Measurements from ENCODE around the gene DGKH. TPM values are rescaled to one million over a fixed set of nuclear protein-coding genes. Genes with fewer than 3 reads are reported as not detected.
A peak's percentile ranks its signal among the peaks of the same experiment; 100 is the strongest.

Gene DGKH
- polyA plus RNA-seq, 1 donor from 2014 or later = 3.5 TPM

DNA sequence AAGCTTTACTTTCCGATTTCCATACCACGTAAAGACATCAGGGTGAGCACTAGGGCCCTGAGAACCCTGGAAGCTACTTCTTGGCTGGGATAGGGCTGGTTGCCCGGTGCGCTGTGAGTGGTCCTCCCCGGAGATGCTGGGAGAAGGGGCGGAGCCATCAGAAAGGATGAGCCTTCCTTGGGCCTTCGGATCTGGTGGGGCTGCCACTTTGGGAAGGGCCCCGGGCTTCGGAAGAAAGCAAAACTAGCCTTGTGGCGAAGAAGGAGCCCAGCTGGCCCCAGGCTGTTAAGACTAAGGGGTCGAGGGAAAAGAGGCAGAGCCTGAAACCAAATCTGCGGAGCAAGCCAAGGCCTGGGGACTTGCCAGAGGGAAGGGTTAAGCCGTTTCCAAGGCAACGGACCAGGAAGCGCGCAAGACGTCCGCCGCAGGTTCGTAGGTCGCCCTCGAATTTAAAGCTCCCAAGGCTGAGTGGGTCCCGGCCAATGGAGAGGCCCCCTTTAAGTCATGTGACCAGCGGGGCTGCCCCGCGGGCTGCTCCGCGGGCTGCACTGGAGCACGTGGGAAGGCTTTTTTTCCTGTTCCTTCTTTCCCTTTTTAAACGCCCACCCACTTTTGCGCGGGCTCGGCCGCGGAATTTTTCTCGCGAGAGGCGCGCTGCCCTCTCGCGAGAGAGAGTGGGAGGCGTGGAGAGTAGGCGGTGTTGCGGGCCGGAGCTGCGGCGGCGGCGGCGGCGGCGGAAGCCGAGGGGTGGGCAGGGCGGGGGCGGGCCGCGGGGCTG, 223.1 kb downstream of the DGKH start:
- TF ChIP-seq RAD21 (conservative IDR thresholded peaks at IDR 0.05) (peak; percentile 39), MXI1 (conservative IDR thresholded peaks at IDR 0.05; ENCODE audit: poor library complexity, severe bottlenecking) (peak; percentile 98), EP300 (conservative IDR thresholded peaks at IDR 0.05; ENCODE audit: poor library complexity, severe bottlenecking) (peak; percentile 71), EZH2 (IDR thresholded peaks at IDR 0.05; ENCODE audit: borderline replicate concordance, insufficient read depth, low read length, poor library complexity, severe bottlenecking) (no peak), CTCF (IDR thresholded peaks at IDR 0.05; ENCODE audit: poor library complexity, severe bottlenecking) (peak; percentile 9), POLR2AphosphoS5 (IDR thresholded peaks at IDR 0.05) (peak; percentile 68)
- TF ChIP-seq, protein P1, sequence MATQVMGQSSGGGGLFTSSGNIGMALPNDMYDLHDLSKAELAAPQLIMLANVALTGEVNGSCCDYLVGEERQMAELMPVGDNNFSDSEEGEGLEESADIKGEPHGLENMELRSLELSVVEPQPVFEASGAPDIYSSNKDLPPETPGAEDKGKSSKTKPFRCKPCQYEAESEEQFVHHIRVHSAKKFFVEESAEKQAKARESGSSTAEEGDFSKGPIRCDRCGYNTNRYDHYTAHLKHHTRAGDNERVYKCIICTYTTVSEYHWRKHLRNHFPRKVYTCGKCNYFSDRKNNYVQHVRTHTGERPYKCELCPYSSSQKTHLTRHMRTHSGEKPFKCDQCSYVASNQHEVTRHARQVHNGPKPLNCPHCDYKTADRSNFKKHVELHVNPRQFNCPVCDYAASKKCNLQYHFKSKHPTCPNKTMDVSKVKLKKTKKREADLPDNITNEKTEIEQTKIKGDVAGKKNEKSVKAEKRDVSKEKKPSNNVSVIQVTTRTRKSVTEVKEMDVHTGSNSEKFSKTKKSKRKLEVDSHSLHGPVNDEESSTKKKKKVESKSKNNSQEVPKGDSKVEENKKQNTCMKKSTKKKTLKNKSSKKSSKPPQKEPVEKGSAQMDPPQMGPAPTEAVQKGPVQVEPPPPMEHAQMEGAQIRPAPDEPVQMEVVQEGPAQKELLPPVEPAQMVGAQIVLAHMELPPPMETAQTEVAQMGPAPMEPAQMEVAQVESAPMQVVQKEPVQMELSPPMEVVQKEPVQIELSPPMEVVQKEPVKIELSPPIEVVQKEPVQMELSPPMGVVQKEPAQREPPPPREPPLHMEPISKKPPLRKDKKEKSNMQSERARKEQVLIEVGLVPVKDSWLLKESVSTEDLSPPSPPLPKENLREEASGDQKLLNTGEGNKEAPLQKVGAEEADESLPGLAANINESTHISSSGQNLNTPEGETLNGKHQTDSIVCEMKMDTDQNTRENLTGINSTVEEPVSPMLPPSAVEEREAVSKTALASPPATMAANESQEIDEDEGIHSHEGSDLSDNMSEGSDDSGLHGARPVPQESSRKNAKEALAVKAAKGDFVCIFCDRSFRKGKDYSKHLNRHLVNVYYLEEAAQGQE (IDR thresholded peaks at IDR 0.05; ENCODE audit: borderline replicate concordance) = no peak
- peak overlapping the region; percentile 96 for H3K27ac ChIP-seq (ENCODE audit: low read length)
- peak overlapping the region; percentile 90 for H3K9ac ChIP-seq (ENCODE audit: low read length)
- H3K36me3 ChIP-seq (ENCODE audit: insufficient read depth, low read length) = no peaks in the 10 kb centered on the region
- H3K9me3 ChIP-seq (ENCODE audit: low read length) = no peaks in the 10 kb centered on the region
- H3K4me2 ChIP-seq (ENCODE audit: low read length) = peak overlapping the region; percentile 83
- H3K79me2 ChIP-seq (replicated peaks; ENCODE audit: insufficient read depth, low read length) = peaks cover 38% of the 10 kb centered on the region
- peak overlapping the region; percentile 82 for H2AFZ ChIP-seq (ENCODE audit: low read depth, low read length)
- H3K9me2 ChIP-seq (ENCODE audit: insufficient read depth, low read length) = no peaks in the 10 kb centered on the region
- no peaks in the 10 kb centered on the region for H3F3A ChIP-seq (ENCODE audit: insufficient read depth, low read length, poor library complexity, severe bottlenecking)
- no peaks in the 10 kb centered on the region for H4K20me1 ChIP-seq (ENCODE audit: insufficient read depth)
- no peaks in the 10 kb centered on the region for H3K27me3 ChIP-seq (ENCODE audit: insufficient read depth, low read depth, low read length)
- peak overlapping the region; percentile 94 for H3K4me3 ChIP-seq (ENCODE audit: low read length)

DNA sequence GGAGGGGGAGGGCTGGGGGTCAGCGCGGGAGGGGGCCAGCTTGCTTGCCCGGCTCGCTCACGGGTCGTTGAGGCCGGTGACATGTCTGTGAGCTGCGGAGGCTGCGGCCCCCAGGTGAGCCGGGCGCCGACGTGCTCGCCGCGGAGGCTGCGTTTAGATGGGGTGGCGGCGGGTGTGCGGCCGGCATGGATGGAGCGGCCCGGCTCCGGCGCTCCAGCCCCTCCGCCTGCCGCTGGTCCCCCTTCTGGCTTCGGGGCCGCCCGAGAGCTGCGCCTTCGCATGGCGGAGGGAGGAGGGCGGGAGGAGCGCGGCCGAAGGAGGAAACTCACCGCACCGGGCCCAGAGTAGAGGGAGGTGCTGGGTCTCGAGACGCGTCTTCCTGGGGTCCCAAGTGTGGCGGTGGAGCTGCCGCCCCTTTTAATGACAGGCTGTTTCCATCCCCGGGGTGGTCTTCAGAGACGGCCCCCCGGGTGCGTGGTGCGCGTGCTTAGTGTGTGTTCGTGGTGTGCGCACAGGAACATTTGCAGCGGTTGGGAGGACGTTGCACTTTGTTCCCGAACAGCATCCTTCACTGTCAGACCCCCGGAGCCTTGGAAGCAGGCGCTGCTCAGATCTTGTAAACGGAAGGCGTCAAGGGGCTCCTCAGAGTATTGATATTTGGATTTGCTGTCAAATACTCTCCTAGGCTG, 223.8 kb downstream of the DGKH start, which contains the start of gene AKAP11:
Gene AKAP11 (plus strand): TSS at position 38 of the 689 bp plus-strand sequence. CDS start 14,197 bp downstream, outside the sequence.
- H3K36me3 ChIP-seq (ENCODE audit: insufficient read depth, low read length) = no peaks in the 10 kb centered on the region
- H3K79me2 ChIP-seq (replicated peaks; ENCODE audit: insufficient read depth, low read length) = peaks cover 44% of the 10 kb centered on the region
- no peaks in the 10 kb centered on the region for H4K20me1 ChIP-seq (ENCODE audit: insufficient read depth)
- H2AFZ ChIP-seq (ENCODE audit: low read depth, low read length) = peak within 1 kb of the TSS; percentile 82
- no peaks in the 10 kb centered on the region for H3K9me2 ChIP-seq (ENCODE audit: insufficient read depth, low read length)
- peak within 1 kb of the TSS; percentile 94 for H3K4me3 ChIP-seq (ENCODE audit: low read length)
- peak within 1 kb of the TSS; percentile 95 for H3K4me2 ChIP-seq (ENCODE audit: low read length)
- peak within 1 kb of the TSS; percentile 96 for H3K27ac ChIP-seq (ENCODE audit: low read length)
- TF ChIP-seq, protein P1 (IDR thresholded peaks at IDR 0.05; ENCODE audit: borderline replicate concordance) = peak; percentile 52
- TF ChIP-seq EP300 (conservative IDR thresholded peaks at IDR 0.05; ENCODE audit: poor library complexity, severe bottlenecking) (no peak), EZH2 (IDR thresholded peaks at IDR 0.05; ENCODE audit: borderline replicate concordance, insufficient read depth, low read length, poor library complexity, severe bottlenecking) (no peak), POLR2AphosphoS5 (IDR thresholded peaks at IDR 0.05) (peak; percentile 52), RAD21 (conservative IDR thresholded peaks at IDR 0.05) (no peak), MXI1 (conservative IDR thresholded peaks at IDR 0.05; ENCODE audit: poor library complexity, severe bottlenecking) (peak; percentile 23), CTCF (IDR thresholded peaks at IDR 0.05; ENCODE audit: poor library complexity, severe bottlenecking) (no peak), SMC3 (conservative IDR thresholded peaks at IDR 0.05; ENCODE audit: poor library complexity) (peak; percentile 47), TAF1 (IDR thresholded peaks at IDR 0.05; ENCODE audit: low read depth) (peak; percentile 82)
- no peaks in the 10 kb centered on the region for H3K27me3 ChIP-seq (ENCODE audit: insufficient read depth, low read depth, low read length)
- no peaks in the 10 kb centered on the region for H3K9me3 ChIP-seq (ENCODE audit: low read length)
- H3F3A ChIP-seq (ENCODE audit: insufficient read depth, low read length, poor library complexity, severe bottlenecking) = no peaks in the 10 kb centered on the region
- H3K9ac ChIP-seq (ENCODE audit: low read length) = peak within 1 kb of the TSS; percentile 90

All from neural cell (in vitro differentiated cells).